Fibroblast of upper back skin (primary cell): ENCODE results near the gene YTHDF1.

Experiments
- DNase-seq: peaks from one replicate; pipeline ENCODE4 v3.0.0-alpha.2; 2013

Gene YTHDF1

GRCh38 chr20:63153254-63154221 lies 62.4 kb downstream of the YTHDF1 start:
- DNase-seq = no peak

GRCh38 chr20:63152322-63153253 lies 63.3 kb downstream of the YTHDF1 start:
- DNase-seq = no peak

GRCh38 chr20:63151554-63152321 lies 64.2 kb downstream of the YTHDF1 start:
- peak; percentile 6 for DNase-seq

- no peak for DNase-seq
These were observed 64.9 kb downstream of the YTHDF1 start for GRCh38 chr20:63150911-63151531.

- no peak for DNase-seq
These were observed 65.5 kb downstream of the YTHDF1 start for GRCh38 chr20:63150391-63150898.

GRCh38 chr20:63149531-63150192 lies 66.3 kb downstream of the YTHDF1 start:
- DNase-seq = no peak

GRCh38 chr20:63148696-63149095 lies 67.2 kb downstream of the YTHDF1 start:
- DNase-seq = no peak

DNA sequence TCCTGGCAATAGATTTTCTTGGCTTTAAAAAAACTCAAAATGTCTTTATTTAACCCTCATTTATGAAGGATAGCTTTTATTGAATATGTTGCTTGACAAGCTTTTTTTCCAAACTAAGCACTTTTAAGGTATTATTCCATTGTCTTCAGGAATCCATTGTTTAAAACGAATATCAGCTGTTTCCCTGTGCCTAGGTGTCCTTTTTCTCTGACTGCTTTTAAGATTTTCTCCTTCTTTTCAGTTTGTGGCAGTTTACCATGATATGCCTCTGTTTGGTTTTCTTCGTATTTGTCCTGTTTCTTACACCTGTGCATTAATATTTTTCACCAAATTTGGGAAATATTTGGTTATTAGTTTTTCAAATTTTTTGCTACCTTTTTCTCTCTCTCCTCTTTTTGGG lies 68.4 kb downstream of the YTHDF1 start:
- no peak for DNase-seq
